ENCODE results near the gene CCDC192.

DNA sequence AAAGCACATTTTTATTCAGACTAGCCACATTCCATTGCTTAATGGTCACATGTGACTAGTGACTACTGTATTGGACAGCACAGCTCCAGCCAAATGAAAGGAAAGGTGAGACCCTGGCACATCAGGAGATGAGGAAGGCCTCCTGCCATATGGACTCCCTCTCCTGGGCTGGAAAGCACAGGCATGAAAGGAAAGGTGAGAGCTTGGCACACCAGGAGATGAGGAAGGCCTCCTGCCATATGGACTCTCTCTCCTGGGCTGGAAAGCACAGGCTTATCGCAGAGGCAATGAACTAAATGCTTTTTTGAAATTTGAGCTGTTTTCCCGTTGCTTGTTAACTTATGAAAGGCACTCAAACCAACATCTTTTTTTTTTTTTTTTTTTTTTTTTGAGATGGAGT, 235.6 kb downstream of the CCDC192 start:
- TF ChIP-seq POLR2A (IDR thresholded peaks at IDR 0.05) = no peak
- TF ChIP-seq, protein P1, sequence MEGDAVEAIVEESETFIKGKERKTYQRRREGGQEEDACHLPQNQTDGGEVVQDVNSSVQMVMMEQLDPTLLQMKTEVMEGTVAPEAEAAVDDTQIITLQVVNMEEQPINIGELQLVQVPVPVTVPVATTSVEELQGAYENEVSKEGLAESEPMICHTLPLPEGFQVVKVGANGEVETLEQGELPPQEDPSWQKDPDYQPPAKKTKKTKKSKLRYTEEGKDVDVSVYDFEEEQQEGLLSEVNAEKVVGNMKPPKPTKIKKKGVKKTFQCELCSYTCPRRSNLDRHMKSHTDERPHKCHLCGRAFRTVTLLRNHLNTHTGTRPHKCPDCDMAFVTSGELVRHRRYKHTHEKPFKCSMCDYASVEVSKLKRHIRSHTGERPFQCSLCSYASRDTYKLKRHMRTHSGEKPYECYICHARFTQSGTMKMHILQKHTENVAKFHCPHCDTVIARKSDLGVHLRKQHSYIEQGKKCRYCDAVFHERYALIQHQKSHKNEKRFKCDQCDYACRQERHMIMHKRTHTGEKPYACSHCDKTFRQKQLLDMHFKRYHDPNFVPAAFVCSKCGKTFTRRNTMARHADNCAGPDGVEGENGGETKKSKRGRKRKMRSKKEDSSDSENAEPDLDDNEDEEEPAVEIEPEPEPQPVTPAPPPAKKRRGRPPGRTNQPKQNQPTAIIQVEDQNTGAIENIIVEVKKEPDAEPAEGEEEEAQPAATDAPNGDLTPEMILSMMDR (IDR thresholded peaks at IDR 0.05) = no peak
